Breast epithelium (tissue), 4 donors: Measurements from ENCODE around the gene PAPSS1. TPM values are rescaled to one million over a fixed set of nuclear protein-coding genes. Genes with fewer than 3 reads are reported as not detected.

Experiments
- DNase-seq, 2 donors: peaks; one replicate each; pipeline ENCODE4 v3.0.0-alpha.2; 2019; ENCODE audit warnings: low spot score in 2 of 2
- H3K27ac ChIP-seq, 2 donors: fragments of 200-600 bp; sonication (generic) in 1 of 2; one replicate each; pipeline ENCODE4 v1.5.1; 2016 to 2019; ENCODE audit warnings: mild to moderate bottlenecking in 1 of 2
- H3K27me3 ChIP-seq, 2 donors: fragments of 200-600 bp; sonication (generic) in 1 of 2; one replicate each; pipeline versions ENCODE4 v1.5.1 to v1.6.0; 2017 to 2019; ENCODE audit warnings: control low read depth in 1 of 2, mild to moderate bottlenecking in 1 of 2
- H3K36me3 ChIP-seq: fragments of 200-600 bp; one replicate; pipeline ENCODE4 v1.5.1; 2019
- H3K4me1 ChIP-seq, 2 donors: fragments of 200-600 bp; sonication (generic); one replicate each; pipeline ENCODE4 v1.5.1; 2016 to 2019; ENCODE audit warnings: control low read depth in 1 of 2
- H3K4me3 ChIP-seq, 3 donors: fragments of 200-600 bp; sonication (generic); 1 replicate in 2 of 3; 2 replicates in 1 of 3; pipeline ENCODE4 v1.5.1; 2016 to 2019; ENCODE audit warnings: mild to moderate bottlenecking in 3 of 3, moderate library complexity in 2 of 3
- H3K9me3 ChIP-seq, 2 donors: fragments of 200-600 bp; sonication (generic) in 1 of 2; one replicate each; pipeline ENCODE4 v1.5.1; 2016 to 2019; ENCODE audit warnings: control low read depth in 1 of 2
- POLR2A ChIP-seq: fragments of 450-650 bp; IDR thresholded peaks from one replicate; pipeline ENCODE4 v1.6.1; 2016; ENCODE audit warnings: antibody characterized with exemption, mild to moderate bottlenecking, moderate library complexity
- POLR2AphosphoS5 ChIP-seq, 3 donors: sonication (generic); formaldehyde crosslinking; IDR thresholded peaks; one replicate each; pipeline ENCODE4 v1.6.1; 2017; ENCODE audit warnings: antibody characterized with exemption in 3 of 3
- intact Hi-C: fragments of 100-400 bp; cut with DNase I; formaldehyde crosslinking; loops from one replicate; pipeline ENCODE4 v1.15.1; 2023; ENCODE audit warnings: low total_unique reads
- total RNA-seq, 3 donors: library from RNA; depleted of rRNA; stranded (reverse); fragments of >200 nt; gene quantifications; one replicate each; pipeline ENCODE4 v1.1.0, GENCODE V29; 2016
- TF ChIP-seq, protein P1 (sequence below), 3 donors: fragments of 450-650 bp; IDR thresholded peaks; one replicate each; pipeline ENCODE4 v1.5.1; 2016 to 2017; ENCODE audit warnings: antibody characterized with exemption in 3 of 3, mild to moderate bottlenecking in 3 of 3, moderate library complexity in 3 of 3

Gene PAPSS1
- total RNA-seq, 3 donors from 2014 or later, result 40.6 to 65.7 (median 44.2) TPM

GRCh38 chr4:107600436-107600835 lies 119.6 kb downstream of the PAPSS1 start:
- Histone ChIP-seq H3K4me3 (no peak overlapping the region), H3K9me3 (no peaks in the 10 kb centered on the region), H3K27ac (no peak overlapping the region), H3K36me3 (no peaks in the 10 kb centered on the region), H3K27me3 (no peaks in the 10 kb centered on the region), H3K4me1 (no peaks in the 10 kb centered on the region)
- intact Hi-C loops, result loop anchor here (10.0 kb wide), 1 partner anchor 106 kb away; no protein-coding TSS in a partner anchor
- no peak for TF ChIP-seq POLR2A
- no peak for TF ChIP-seq POLR2AphosphoS5 (IDR thresholded peaks at IDR 0.05)
- TF ChIP-seq, protein P1, sequence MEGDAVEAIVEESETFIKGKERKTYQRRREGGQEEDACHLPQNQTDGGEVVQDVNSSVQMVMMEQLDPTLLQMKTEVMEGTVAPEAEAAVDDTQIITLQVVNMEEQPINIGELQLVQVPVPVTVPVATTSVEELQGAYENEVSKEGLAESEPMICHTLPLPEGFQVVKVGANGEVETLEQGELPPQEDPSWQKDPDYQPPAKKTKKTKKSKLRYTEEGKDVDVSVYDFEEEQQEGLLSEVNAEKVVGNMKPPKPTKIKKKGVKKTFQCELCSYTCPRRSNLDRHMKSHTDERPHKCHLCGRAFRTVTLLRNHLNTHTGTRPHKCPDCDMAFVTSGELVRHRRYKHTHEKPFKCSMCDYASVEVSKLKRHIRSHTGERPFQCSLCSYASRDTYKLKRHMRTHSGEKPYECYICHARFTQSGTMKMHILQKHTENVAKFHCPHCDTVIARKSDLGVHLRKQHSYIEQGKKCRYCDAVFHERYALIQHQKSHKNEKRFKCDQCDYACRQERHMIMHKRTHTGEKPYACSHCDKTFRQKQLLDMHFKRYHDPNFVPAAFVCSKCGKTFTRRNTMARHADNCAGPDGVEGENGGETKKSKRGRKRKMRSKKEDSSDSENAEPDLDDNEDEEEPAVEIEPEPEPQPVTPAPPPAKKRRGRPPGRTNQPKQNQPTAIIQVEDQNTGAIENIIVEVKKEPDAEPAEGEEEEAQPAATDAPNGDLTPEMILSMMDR (IDR thresholded peaks at IDR 0.05), result no peak
- no peak for DNase-seq

GRCh38 chr4:107599841-107600240 lies 120.2 kb downstream of the PAPSS1 start:
- Histone ChIP-seq H3K9me3 (no peaks in the 10 kb centered on the region), H3K27me3 (no peaks in the 10 kb centered on the region), H3K36me3 (no peaks in the 10 kb centered on the region), H3K4me1 (no peaks in the 10 kb centered on the region), H3K4me3 (no peak overlapping the region), H3K27ac (no peak overlapping the region)
- TF ChIP-seq POLR2A, result no peak
- TF ChIP-seq, protein P1 (IDR thresholded peaks at IDR 0.05), result no peak
- TF ChIP-seq POLR2AphosphoS5 (IDR thresholded peaks at IDR 0.05), result no peak
- DNase-seq, result no peak
- intact Hi-C loops, result loop anchor here (10.0 kb wide), 1 partner anchor 105 kb away; no protein-coding TSS in a partner anchor

- peaks cover 21 to 24% of the 10 kb centered on the region in 2 donors for H3K9me3 ChIP-seq
- DNase-seq, result no peak
- no peak overlapping the region for H3K27ac ChIP-seq
- H3K27me3 ChIP-seq, result no peaks in the 10 kb centered on the region
- H3K36me3 ChIP-seq, result no peaks in the 10 kb centered on the region
- intact Hi-C loops, result no loop called here
- no peak for TF ChIP-seq POLR2A
- no peak for TF ChIP-seq POLR2AphosphoS5 (IDR thresholded peaks at IDR 0.05)
- TF ChIP-seq, protein P1 (IDR thresholded peaks at IDR 0.05), result no peak
- no peaks in the 10 kb centered on the region for H3K4me1 ChIP-seq
- H3K4me3 ChIP-seq, result no peak overlapping the region
These were observed 126.8 kb downstream of the PAPSS1 start for GRCh38 chr4:107593230-107593629.

- H3K4me3 ChIP-seq, result no peak overlapping the region
- no peak for DNase-seq
- H3K36me3 ChIP-seq, result no peaks in the 10 kb centered on the region
- no peaks in the 10 kb centered on the region for H3K4me1 ChIP-seq
- no peak overlapping the region for H3K27ac ChIP-seq
- TF ChIP-seq, protein P1 (IDR thresholded peaks at IDR 0.05), result no peak
- TF ChIP-seq POLR2AphosphoS5 (IDR thresholded peaks at IDR 0.05) (no peak), POLR2A (no peak)
- peaks cover 29 to 31% of the 10 kb centered on the region in 2 donors for H3K9me3 ChIP-seq
- H3K27me3 ChIP-seq, result no peaks in the 10 kb centered on the region
- intact Hi-C loops, result no loop called here
These were observed 127.5 kb downstream of the PAPSS1 start for GRCh38 chr4:107592519-107592918.

- H3K27ac ChIP-seq, result no peak overlapping the region
- peaks cover 29 to 59% of the 10 kb centered on the region in 2 donors for H3K9me3 ChIP-seq
- H3K27me3 ChIP-seq, result no peaks in the 10 kb centered on the region
- DNase-seq, result no peak
- H3K36me3 ChIP-seq, result no peaks in the 10 kb centered on the region
- intact Hi-C loops, result no loop called here
- no peaks in the 10 kb centered on the region for H3K4me1 ChIP-seq
- TF ChIP-seq POLR2A, result no peak
- no peak overlapping the region for H3K4me3 ChIP-seq
These were observed 130.8 kb downstream of the PAPSS1 start for GRCh38 chr4:107589269-107589668.

GRCh38 chr4:107586371-107586770 lies 133.7 kb downstream of the PAPSS1 start:
- intact Hi-C loops, result no loop called here
- no peak overlapping the region for H3K27ac ChIP-seq
- TF ChIP-seq, protein P1 (IDR thresholded peaks at IDR 0.05), result no peak
- TF ChIP-seq POLR2A, result no peak
- DNase-seq, result no peak
- no peaks in the 10 kb centered on the region for H3K27me3 ChIP-seq
- no peak overlapping the region for H3K4me3 ChIP-seq
- no peaks in the 10 kb centered on the region for H3K4me1 ChIP-seq
- H3K9me3 ChIP-seq, result peaks cover 29 to 68% of the 10 kb centered on the region in 2 donors
- H3K36me3 ChIP-seq, result no peaks in the 10 kb centered on the region
